Tibial artery (tissue), 4 donors: Measurements from ENCODE around the gene AZU1.

Source experiments
- DNase-seq, 2 donors: peaks; one replicate each; pipeline ENCODE4 v3.0.0-alpha.2; 2019
- H3K27ac ChIP-seq, 2 donors: fragments of 200-600 bp; sonication (generic) in 1 of 2; 1 replicate in 1 of 2; 2 replicates in 1 of 2; pipeline ENCODE4 v1.5.1; 2018 to 2019; ENCODE audit warnings: mild to moderate bottlenecking in 1 of 2
- H3K27me3 ChIP-seq, 2 donors: fragments of 200-600 bp; sonication (generic) in 1 of 2; one replicate each; pipeline versions ENCODE4 v1.5.1 to v1.6.0; 2016 to 2019
- H3K36me3 ChIP-seq, 3 donors: fragments of 200-600 bp; sonication (generic) in 2 of 3; one replicate each; pipeline ENCODE4 v1.5.1; 2016 to 2019; ENCODE audit warnings: mild to moderate bottlenecking in 2 of 3
- H3K4me1 ChIP-seq, 4 donors: fragments of 200-600 bp; sonication (generic) in 2 of 4; 1 replicate in 3 of 4; 2 replicates in 1 of 4; pipeline ENCODE4 v1.5.1; 2016 to 2019
- H3K4me3 ChIP-seq, 2 donors: fragments of 200-600 bp; sonication (generic) in 1 of 2; 1 replicate in 1 of 2; 2 replicates in 1 of 2; pipeline ENCODE4 v1.5.1; 2018 to 2019; ENCODE audit warnings: mild to moderate bottlenecking in 2 of 2
- H3K9me3 ChIP-seq, 3 donors: fragments of 200-600 bp; sonication (generic) in 1 of 3; one replicate each; pipeline ENCODE4 v1.5.1; 2016 to 2019
- intact Hi-C: fragments of 100-400 bp; cut with DNase I; formaldehyde crosslinking; loops from one replicate; pipeline ENCODE4 v1.15.0; 2023; ENCODE audit warnings: low total_unique reads
- TF ChIP-seq, protein P1 (sequence below), 2 experiments: fragments of 200-600 bp in 1 of 2; fragments of 450-650 bp in 1 of 2; IDR thresholded peaks; one replicate each; pipeline ENCODE4 v1.5.1; 2017 to 2019; ENCODE audit warnings: antibody characterized with exemption in 2 of 2, mild to moderate bottlenecking in 1 of 2, moderate library complexity in 1 of 2

The AZU1 gene

DNA sequence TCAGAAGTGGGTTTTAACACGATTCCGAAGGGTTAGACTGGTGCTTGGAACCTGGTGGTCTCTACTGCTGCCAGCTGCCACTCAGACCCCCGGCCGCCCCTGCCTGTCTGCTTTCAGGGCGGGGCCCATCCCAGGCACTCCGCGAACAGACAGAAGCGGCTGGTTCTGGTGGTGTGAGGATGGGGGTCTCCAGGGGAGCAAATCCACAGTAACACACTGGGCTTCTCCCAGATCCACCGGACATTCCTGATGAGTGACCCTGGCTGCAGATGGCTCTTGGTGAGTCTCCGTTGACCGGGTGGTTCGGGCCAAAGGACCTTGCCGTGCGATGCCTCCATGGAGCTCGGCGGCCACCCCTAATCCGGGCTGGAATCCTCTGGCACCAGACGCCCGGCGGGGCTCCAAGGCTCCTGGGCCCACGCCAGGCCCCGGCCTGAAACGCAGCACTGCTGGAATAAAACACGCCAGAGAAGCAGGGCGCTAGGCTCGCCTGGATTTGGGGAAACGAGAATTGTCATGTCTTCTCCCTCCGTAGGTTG is 32.5 kb upstream of the AZU1 start:
- peaks cover 11 to 38% (median 34%) of the 10 kb centered on the region in 4 donors for H3K4me1 ChIP-seq
- intact Hi-C loops: no loop called here

DNA sequence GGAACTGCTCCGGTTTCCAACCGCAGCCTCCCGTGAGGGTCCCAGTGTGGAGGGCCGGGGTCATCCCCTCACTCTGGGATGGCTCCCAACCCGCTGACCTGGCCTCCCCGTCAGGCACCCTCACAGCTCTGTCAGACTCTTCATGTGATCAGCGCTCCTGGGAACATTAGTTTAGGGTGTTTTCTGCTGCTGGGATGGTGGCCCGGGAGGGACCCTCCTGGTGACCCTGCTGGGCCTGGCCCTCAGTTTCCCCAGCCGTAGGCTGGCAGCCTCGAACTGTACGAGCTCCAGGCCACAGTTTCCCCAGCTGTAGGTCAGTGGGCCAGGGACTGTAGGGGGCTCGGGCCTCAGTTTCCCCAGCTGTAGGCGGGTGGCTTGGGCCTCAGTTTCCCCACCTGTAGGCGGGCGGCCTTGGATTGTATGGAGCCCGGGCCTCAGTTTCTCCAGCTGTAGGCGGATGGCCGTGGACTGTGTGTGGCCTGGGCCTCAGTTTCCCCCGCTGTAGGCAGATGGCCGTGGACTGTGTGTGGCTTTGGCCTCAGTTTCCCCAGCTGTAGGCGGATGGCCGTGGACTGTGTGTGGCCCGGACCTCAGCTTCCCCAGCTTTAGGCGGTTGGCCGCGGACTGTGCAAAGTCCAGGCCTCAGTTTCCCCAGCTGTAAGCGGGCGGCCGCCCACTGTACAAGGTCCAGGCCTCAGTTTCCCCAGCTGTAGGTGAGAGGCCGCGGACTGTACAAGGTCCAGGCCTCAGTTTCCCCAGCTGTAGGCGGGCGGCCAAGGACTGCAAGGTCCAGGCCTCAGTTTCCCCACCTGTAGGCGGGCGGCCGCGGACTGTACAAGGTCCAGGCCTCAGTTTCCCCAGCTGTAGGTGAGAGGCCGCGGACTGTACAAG is 31.7 kb upstream of the AZU1 start:
- DNase-seq: no peak
- Histone ChIP-seq H3K27ac (peak overlapping the region; percentile 75 to 77), H3K4me1 (peaks cover 19 to 46% (median 42%) of the 10 kb centered on the region in 4 donors), H3K27me3 (no peaks in the 10 kb centered on the region), H3K4me3 (peak overlapping the region; percentile 56 to 64), H3K9me3 (no peaks in the 10 kb centered on the region), H3K36me3 (peaks cover 9 to 16% (median 12%) of the 10 kb centered on the region in 3 donors)
- TF ChIP-seq, protein P1, sequence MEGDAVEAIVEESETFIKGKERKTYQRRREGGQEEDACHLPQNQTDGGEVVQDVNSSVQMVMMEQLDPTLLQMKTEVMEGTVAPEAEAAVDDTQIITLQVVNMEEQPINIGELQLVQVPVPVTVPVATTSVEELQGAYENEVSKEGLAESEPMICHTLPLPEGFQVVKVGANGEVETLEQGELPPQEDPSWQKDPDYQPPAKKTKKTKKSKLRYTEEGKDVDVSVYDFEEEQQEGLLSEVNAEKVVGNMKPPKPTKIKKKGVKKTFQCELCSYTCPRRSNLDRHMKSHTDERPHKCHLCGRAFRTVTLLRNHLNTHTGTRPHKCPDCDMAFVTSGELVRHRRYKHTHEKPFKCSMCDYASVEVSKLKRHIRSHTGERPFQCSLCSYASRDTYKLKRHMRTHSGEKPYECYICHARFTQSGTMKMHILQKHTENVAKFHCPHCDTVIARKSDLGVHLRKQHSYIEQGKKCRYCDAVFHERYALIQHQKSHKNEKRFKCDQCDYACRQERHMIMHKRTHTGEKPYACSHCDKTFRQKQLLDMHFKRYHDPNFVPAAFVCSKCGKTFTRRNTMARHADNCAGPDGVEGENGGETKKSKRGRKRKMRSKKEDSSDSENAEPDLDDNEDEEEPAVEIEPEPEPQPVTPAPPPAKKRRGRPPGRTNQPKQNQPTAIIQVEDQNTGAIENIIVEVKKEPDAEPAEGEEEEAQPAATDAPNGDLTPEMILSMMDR (IDR thresholded peaks at IDR 0.05): no peak
- intact Hi-C loops: no loop called here

More for the DNA sequence above, 32.5 kb upstream of the AZU1 start:
- Histone ChIP-seq H3K9me3 (no peaks in the 10 kb centered on the region), H3K27ac (peak overlapping the region; percentile 48 to 67), H3K4me3 (no peak overlapping the region), H3K27me3 (no peaks in the 10 kb centered on the region), H3K36me3 (peaks cover 4 to 10% (median 7%) of the 10 kb centered on the region in 3 donors)
- DNase-seq: no peak
- TF ChIP-seq, protein P1 (IDR thresholded peaks at IDR 0.05): no peak

DNA sequence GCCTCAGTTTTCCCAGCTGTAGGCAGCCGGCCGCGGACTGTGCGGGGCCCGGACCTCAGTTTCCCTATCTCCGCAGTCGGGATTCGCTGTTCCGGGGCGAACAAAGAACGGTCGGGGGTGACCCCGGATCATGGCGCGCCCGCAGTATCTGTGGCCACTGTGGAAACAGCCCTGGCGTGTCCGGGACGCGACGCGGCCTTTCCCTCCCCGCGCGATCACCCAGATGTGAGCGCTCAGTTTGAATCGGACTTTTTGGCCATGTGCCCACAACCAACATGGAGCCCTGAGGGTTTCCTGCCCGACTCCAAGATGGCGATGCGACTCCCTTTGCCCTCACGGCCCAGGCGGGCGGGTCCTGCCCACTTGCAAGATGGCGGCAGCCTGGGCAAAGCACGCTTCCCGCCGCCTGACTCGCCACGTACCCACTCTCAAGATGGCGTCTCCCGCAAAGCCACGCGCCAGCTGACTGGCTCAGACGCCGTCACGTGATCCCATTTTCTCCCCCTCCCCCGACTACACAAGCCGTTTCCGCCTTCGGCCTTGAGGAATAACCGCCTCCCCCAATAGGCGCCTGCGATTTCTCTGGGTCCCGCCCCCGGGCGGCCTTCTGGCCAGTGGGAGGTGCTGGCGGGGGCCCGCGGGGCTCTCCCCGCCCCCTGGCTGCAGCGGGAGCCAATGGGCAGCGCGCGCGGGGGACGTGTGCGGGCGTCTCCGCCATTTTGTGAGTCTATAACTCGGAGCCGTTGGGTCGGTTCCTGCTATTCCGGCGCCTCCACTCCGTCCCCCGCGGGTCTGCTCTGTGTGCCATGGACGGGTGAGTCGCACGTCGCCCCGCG is 30.7 kb upstream of the AZU1 start, which contains the start of gene PTBP1:
Gene PTBP1 (plus strand): TSS at position 761 of the 836 bp plus-strand sequence. CDS start 46 bp downstream, at position 807.
- intact Hi-C loops: no loop called here
- H3K36me3 ChIP-seq: peaks cover 9 to 16% (median 12%) of the 10 kb centered on the region in 3 donors
- H3K27ac ChIP-seq: peak within 1 kb of the TSS; percentile 91 to 98
- H3K9me3 ChIP-seq: no peaks in the 10 kb centered on the region
- peak; percentile 100 for DNase-seq
- no peaks in the 10 kb centered on the region for H3K27me3 ChIP-seq
- H3K4me3 ChIP-seq: peak within 1 kb of the TSS; percentile 82 to 98
- peaks cover 23 to 56% (median 52%) of the 10 kb centered on the region in 4 donors for H3K4me1 ChIP-seq
- TF ChIP-seq, protein P1 (IDR thresholded peaks at IDR 0.05): peak in 1 of 2 experiments; percentile 3

DNA sequence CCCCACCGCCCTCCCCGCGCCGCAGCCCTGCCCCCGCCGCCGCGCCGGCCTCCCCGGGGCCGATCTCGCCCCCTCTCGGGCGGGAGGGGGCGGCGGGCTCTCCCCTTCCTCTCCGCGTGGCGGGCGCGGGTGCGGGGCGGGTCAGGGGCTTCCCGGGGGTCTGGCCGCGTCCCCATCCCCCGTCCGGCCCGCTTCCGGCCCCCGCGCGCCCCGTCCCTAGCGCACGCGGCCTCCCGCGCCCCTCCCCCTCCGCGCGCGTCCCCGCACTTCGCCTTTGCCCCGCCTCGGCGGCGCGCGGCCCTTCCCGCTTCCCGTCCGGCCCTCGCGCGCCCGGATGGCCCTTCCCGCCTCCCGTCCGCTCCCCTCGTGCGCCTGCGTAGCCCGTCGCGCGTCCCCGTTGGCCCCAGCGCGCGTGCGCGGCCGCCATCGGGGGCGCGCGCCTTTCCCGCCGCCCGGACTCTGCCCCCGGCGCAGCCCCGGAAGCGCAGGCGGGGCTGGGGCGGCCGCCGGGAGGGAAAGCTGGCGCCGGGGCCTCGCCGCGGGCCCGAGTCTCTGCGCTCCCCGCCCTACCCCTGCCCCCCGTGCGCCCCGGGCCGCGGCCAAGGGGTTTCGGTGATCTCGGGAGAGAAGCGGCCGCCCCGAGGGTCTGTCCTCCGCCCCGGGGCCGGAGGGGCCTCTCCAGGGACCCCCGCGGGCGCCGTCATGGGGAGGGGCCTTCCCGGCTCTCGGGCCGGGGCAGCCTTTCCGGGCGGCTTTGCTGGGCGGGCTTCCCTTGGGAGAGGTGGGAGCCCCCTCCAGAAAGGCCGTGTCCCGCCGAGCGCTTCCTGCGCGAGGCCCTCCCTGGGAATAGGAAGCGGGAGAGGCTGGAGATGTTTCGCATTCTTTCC is 29.9 kb upstream of the AZU1 start:
- Histone ChIP-seq H3K4me1 (peaks cover 23 to 64% (median 60%) of the 10 kb centered on the region in 4 donors), H3K27me3 (no peaks in the 10 kb centered on the region), H3K4me3 (peak overlapping the region; percentile 82 to 98), H3K9me3 (no peaks in the 10 kb centered on the region), H3K27ac (peak overlapping the region; percentile 91 to 98), H3K36me3 (peaks cover 9 to 16% (median 12%) of the 10 kb centered on the region in 3 donors)
- intact Hi-C loops: no loop called here
- DNase-seq: peak; percentile 80 to 94
- TF ChIP-seq, protein P1 (IDR thresholded peaks at IDR 0.05): no peak
